Upper lobe of left lung (tissue), 6 donors: ENCODE measurements around the gene FYN. TPM values are rescaled to one million over a fixed set of nuclear protein-coding genes. Genes with fewer than 3 reads are reported as not detected.

Experiments used
- ATAC-seq, 2 donors: fragments of 200-7000 bp; cut with Tn5 transposase; one replicate each; pipeline ENCODE4 v1.9.1; 2022; ENCODE audit warnings: mild to moderate bottlenecking in 2 of 2, moderate library complexity in 2 of 2; ENCODE audit not compliant: low FRiP score in 2 of 2
- DNase-seq, 2 donors: peaks; one replicate each; pipeline ENCODE4 v3.0.0-alpha.2; 2019 to 2020
- H3K27ac ChIP-seq, 4 donors: fragments of 200-600 bp; sonication (generic); one replicate each; pipeline ENCODE4 v1.5.1; 2016 to 2019
- H3K27me3 ChIP-seq, 4 donors: fragments of 200-600 bp; sonication (generic); one replicate each; pipeline ENCODE4 v1.5.1; 2017 to 2019
- H3K36me3 ChIP-seq, 4 donors: fragments of 200-600 bp; sonication (generic); one replicate each; pipeline ENCODE4 v1.5.1; 2016 to 2019
- H3K4me1 ChIP-seq, 4 donors: fragments of 200-600 bp; sonication (generic); one replicate each; pipeline ENCODE4 v1.5.1; 2018 to 2019
- H3K4me3 ChIP-seq, 4 donors: fragments of 200-600 bp; sonication (generic); one replicate each; pipeline ENCODE4 v1.5.1; 2017 to 2019; ENCODE audit warnings: mild to moderate bottlenecking in 2 of 4, moderate library complexity in 1 of 4
- H3K9me3 ChIP-seq, 4 donors: fragments of 200-600 bp; sonication (generic); one replicate each; pipeline ENCODE4 v1.5.1; 2018 to 2019
- EP300 ChIP-seq, 4 donors: sonication (generic); formaldehyde crosslinking; IDR thresholded peaks; one replicate each; pipeline ENCODE4 v1.5.1; 2017; ENCODE audit warnings: antibody characterized with exemption in 4 of 4, control low read depth in 2 of 4
- POLR2A ChIP-seq, 4 donors: fragments of 450-650 bp; IDR thresholded peaks; one replicate each; pipeline ENCODE4 v1.5.1; 2016 to 2017; ENCODE audit warnings: antibody characterized with exemption in 4 of 4, mild to moderate bottlenecking in 2 of 4
- POLR2AphosphoS5 ChIP-seq, 2 donors: sonication (generic); formaldehyde crosslinking; IDR thresholded peaks; one replicate each; pipeline ENCODE4 v1.5.1; 2017; ENCODE audit warnings: antibody characterized with exemption in 2 of 2
- WGBS, 2 donors: methylation state at CpG; one replicate each; pipeline ENCODE4 v1.1.5; 2017 to 2018; 5-methylcytosine and 5-hydroxymethylcytosine counted together
- total RNA-seq, 6 donors: library from RNA; depleted of rRNA in 4 of 6; stranded (reverse); fragments of >200 nt in 4 of 6; gene quantifications; one replicate each; pipeline versions ENCODE4 v1.1.0 to v1.2.1, GENCODE V29; 2016 to 2021
- TF ChIP-seq, protein P1 (sequence below), 6 experiments: fragments of 450-650 bp in 4 of 6; fragments of 200-600 bp in 2 of 6; sonication (generic) in 2 of 6; IDR thresholded peaks; one replicate each; pipeline ENCODE4 v1.5.1; 2016 to 2019; ENCODE audit warnings: antibody characterized with exemption in 6 of 6
- donor health status: DM: no; HTN: no; CAD: no; lungs with moderate emphysema.
- donor health status: DM: no; HTN: yes; CAD: no; lungs with severe emphysema.

Gene FYN
- total RNA-seq, 6 donors from 2014 or later: 69.1 to 181 (median 113) TPM

DNA sequence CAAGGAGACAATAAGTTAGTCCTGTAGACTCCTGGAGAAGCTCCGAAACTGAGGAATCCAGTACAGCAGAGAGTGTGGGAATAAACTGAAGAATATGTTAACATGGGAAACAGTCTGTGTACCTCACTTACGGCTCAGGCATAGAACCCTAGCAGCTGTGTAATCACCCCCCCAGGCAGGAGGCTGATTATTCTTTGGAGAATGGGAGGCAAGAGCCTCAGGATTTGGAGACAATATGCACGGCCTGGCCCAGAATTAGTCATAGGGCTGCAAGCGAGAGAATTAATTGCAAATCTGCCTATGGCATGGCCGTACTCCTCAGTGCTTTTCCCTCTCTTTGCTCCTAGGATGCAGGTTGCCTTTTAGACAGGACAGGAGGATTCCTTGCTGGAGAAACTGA lies 27.5 kb upstream of the FYN start:
- 88 to 97% methylated on average over 5 of the region's 5 CpGs for WGBS, 2 donors
- H3K9me3 ChIP-seq: no peaks in the 10 kb centered on the region
- H3K27ac ChIP-seq: no peak overlapping the region
- H3K4me1 ChIP-seq: no peaks in the 10 kb centered on the region
- ATAC-seq (no peak), DNase-seq (no peak)
- H3K36me3 ChIP-seq: no peaks in the 10 kb centered on the region
- H3K4me3 ChIP-seq: no peak overlapping the region
- TF ChIP-seq POLR2A (IDR thresholded peaks at IDR 0.05) (no peak), EP300 (IDR thresholded peaks at IDR 0.05) (no peak), POLR2AphosphoS5 (IDR thresholded peaks at IDR 0.05) (no peak)
- TF ChIP-seq, protein P1, sequence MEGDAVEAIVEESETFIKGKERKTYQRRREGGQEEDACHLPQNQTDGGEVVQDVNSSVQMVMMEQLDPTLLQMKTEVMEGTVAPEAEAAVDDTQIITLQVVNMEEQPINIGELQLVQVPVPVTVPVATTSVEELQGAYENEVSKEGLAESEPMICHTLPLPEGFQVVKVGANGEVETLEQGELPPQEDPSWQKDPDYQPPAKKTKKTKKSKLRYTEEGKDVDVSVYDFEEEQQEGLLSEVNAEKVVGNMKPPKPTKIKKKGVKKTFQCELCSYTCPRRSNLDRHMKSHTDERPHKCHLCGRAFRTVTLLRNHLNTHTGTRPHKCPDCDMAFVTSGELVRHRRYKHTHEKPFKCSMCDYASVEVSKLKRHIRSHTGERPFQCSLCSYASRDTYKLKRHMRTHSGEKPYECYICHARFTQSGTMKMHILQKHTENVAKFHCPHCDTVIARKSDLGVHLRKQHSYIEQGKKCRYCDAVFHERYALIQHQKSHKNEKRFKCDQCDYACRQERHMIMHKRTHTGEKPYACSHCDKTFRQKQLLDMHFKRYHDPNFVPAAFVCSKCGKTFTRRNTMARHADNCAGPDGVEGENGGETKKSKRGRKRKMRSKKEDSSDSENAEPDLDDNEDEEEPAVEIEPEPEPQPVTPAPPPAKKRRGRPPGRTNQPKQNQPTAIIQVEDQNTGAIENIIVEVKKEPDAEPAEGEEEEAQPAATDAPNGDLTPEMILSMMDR (IDR thresholded peaks at IDR 0.05): no peak
- no peaks in the 10 kb centered on the region for H3K27me3 ChIP-seq

GRCh38 chr6:111899531-111899930 lies 26.3 kb upstream of the FYN start:
- no peak for DNase-seq
- no peak for TF ChIP-seq POLR2A (IDR thresholded peaks at IDR 0.05)
- TF ChIP-seq, protein P1 (IDR thresholded peaks at IDR 0.05): no peak
- TF ChIP-seq POLR2AphosphoS5 (IDR thresholded peaks at IDR 0.05): no peak
- no peak overlapping the region for H3K4me3 ChIP-seq
- H3K27me3 ChIP-seq: no peaks in the 10 kb centered on the region
- no peaks in the 10 kb centered on the region for H3K9me3 ChIP-seq
- H3K36me3 ChIP-seq: no peaks in the 10 kb centered on the region
- H3K27ac ChIP-seq: no peak overlapping the region
- no peaks in the 10 kb centered on the region for H3K4me1 ChIP-seq
- ATAC-seq: no peak
- WGBS, 2 donors: 83 to 90% methylated on average over 3 of the region's 3 CpGs

GRCh38 chr6:111898452-111898851 lies 25.2 kb upstream of the FYN start:
- H3K4me1 ChIP-seq: no peaks in the 10 kb centered on the region
- H3K9me3 ChIP-seq: no peaks in the 10 kb centered on the region
- ATAC-seq: no peak
- 83 to 86% methylated on average over 4 of the region's 4 CpGs for WGBS, 2 donors
- H3K27me3 ChIP-seq: no peaks in the 10 kb centered on the region
- no peak for TF ChIP-seq POLR2A (IDR thresholded peaks at IDR 0.05)
- H3K4me3 ChIP-seq: no peak overlapping the region
- H3K36me3 ChIP-seq: no peaks in the 10 kb centered on the region
- no peak overlapping the region for H3K27ac ChIP-seq
- DNase-seq: no peak

GRCh38 chr6:111894951-111895350 lies 21.7 kb upstream of the FYN start:
- no peak for TF ChIP-seq EP300 (IDR thresholded peaks at IDR 0.05)
- TF ChIP-seq, protein P1 (IDR thresholded peaks at IDR 0.05): no peak
- no peak for TF ChIP-seq POLR2AphosphoS5 (IDR thresholded peaks at IDR 0.05)
- TF ChIP-seq POLR2A (IDR thresholded peaks at IDR 0.05): no peak
- ATAC-seq: no peak
- no peak overlapping the region for H3K27ac ChIP-seq
- no peaks in the 10 kb centered on the region for H3K9me3 ChIP-seq
- no peak for DNase-seq
- no peaks in the 10 kb centered on the region for H3K4me1 ChIP-seq
- WGBS, 2 donors: 83 to 86% methylated on average over 1 of the region's 1 CpG
- no peak overlapping the region for H3K4me3 ChIP-seq
- no peaks in the 10 kb centered on the region for H3K27me3 ChIP-seq
- no peaks in the 10 kb centered on the region for H3K36me3 ChIP-seq

- Histone ChIP-seq H3K4me1 (no peaks in the 10 kb centered on the region), H3K9me3 (no peaks in the 10 kb centered on the region), H3K4me3 (no peak overlapping the region), H3K27me3 (no peaks in the 10 kb centered on the region), H3K36me3 (no peaks in the 10 kb centered on the region), H3K27ac (no peak overlapping the region)
- DNase-seq (no peak), ATAC-seq (no peak)
- 60 to 70% methylated on average over 2 of the region's 2 CpGs for whole genome bisulfite sequencing, 2 donors
- no peak for TF ChIP-seq EP300 (IDR thresholded peaks at IDR 0.05)
- TF ChIP-seq, protein P1 (IDR thresholded peaks at IDR 0.05): no peak
- TF ChIP-seq POLR2A (IDR thresholded peaks at IDR 0.05): no peak
- no peak for TF ChIP-seq POLR2AphosphoS5 (IDR thresholded peaks at IDR 0.05)
Measured at GRCh38 chr6:111894272-111894671, 21.0 kb upstream of the FYN start.
